Measurements from ENCODE around the gene VSTM5.

GRCh38 chr11:93822359-93822758 lies 28.1 kb downstream of the VSTM5 start:
- TF ChIP-seq CTCF (conservative IDR thresholded peaks at IDR 0.05 in 1 of 2, IDR thresholded peaks at IDR 0.05 in 1 of 2; ENCODE audit: extremely low read depth in 1 of 2, insufficient read depth in 1 of 2, low read depth in 1 of 2, low read length in 2 of 2) (no peak), EZH2 (IDR thresholded peaks at IDR 0.05; ENCODE audit: borderline replicate concordance, low read length) (no peak)
